ENCODE results near the gene MAGEB2.
A peak's percentile ranks its signal among the peaks of the same experiment; 100 is the strongest.
"Not testable (repeated sequence)": the region's sequence is repeated elsewhere in the genome, so short reads cannot be mapped to it uniquely, and the experiment has no call there.

MAGEB2 gene, protein sequence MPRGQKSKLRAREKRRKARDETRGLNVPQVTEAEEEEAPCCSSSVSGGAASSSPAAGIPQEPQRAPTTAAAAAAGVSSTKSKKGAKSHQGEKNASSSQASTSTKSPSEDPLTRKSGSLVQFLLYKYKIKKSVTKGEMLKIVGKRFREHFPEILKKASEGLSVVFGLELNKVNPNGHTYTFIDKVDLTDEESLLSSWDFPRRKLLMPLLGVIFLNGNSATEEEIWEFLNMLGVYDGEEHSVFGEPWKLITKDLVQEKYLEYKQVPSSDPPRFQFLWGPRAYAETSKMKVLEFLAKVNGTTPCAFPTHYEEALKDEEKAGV

DNA sequence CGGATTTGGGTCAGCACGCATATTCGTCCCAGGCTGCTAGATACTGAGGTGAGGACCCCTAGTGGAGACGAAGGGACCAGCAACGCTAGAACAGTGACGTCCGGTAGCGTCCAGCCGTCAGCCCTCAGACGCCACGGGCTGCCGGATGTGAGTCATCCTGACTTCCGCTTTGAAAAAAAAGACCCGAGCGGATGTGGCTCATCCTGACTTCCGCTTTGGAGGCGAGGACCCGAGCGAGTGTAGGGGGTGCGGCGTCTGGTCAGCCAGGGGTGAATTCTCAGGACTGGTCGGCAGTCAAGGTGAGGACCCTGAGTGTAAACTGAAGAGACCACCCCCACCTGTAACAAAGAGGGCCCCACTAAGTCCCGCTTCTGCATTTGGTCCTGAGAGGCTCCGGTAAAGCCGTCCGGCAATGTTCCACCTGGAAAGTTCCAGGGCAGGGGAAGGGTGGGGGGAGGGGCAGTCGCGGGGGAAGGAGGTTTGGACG lies at the start of gene MAGEB2:
Gene MAGEB2, plus strand, starts transcription at position 207 of the 487 bp plus-strand sequence. CDS start 3,018 bp downstream, outside the sequence.
- no peak for DNase-seq (ENCODE audit: low read depth)

DNA sequence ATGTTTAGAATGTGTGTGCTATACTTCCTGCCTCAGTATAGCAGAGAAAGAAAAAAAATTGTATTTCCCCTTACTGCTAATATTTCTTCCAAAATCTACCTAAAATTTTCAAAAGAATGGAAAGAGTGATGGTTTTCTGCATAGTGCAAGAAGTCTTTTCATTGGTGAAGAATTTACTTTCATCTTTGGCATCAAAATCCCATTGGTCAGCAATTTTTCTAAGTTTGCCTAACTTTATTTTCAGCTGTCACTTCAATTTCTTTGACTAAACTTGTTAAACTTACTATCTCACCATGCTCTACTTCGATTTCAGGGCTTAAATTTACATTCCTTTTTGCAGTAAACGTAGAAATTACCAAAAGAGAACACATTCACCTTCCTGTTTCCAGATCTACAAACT lies 44.5 kb upstream of the MAGEB2 start:
- no peak for DNase-seq (ENCODE audit: low read depth)

DNA sequence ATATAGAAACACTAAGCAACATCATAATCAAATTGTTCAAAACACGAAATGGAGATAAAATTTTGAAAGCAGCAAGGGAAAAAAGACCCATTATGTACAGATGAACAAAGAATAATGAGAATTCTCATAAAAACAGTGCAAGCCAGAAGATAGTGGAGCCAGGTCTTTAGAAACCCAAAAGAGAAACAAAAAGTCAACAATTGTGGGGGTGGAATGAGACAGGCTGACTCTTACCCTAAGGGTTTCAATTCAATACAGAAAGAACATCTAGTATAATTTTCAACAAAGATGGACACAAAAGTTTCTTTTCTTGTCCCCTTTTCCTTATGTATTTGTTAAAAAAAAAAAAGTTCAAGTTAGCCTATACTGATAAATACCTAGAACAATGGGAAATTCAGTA lies 34.0 kb upstream of the MAGEB2 start:
- no peak for DNase-seq (ENCODE audit: low read depth)

DNA sequence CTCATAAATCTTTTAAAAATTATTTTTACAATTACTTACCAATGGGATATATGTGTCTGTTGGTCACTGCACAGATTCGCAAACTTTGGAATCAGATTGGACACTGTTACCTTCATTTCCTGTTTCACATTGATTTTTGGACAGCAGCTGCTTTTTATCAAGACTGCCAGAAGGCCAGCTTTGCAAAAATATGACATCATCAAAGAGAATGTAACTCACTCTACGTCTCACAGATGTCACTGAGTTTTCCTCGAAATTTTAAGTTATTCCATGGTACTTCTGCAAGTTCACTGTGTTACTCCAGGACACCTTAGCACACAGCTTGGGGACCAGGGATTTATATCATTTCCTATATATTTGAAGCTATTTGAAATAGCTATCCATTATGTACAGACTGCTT lies 31.8 kb upstream of the MAGEB2 start:
- no peak for DNase-seq (ENCODE audit: low read depth)

DNA sequence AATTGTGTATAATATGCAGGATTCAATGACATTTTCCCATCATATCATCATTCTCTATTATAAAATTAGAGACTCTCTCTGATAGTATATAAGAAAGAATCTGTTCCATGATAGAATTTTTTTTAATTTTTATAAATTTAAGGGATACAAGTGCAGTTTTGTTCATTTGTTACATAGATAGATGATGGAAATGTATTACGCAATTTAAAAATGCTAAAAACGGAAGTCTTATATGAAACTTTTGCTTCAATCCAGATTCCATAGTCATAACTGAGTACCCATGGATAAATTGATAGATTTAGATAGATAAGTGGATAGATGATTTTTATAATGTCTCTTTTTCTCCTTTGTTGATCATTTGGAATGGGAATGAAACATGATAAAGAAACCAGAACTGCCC lies 24.9 kb upstream of the MAGEB2 start:
- no peak for DNase-seq (ENCODE audit: low read depth)

DNA sequence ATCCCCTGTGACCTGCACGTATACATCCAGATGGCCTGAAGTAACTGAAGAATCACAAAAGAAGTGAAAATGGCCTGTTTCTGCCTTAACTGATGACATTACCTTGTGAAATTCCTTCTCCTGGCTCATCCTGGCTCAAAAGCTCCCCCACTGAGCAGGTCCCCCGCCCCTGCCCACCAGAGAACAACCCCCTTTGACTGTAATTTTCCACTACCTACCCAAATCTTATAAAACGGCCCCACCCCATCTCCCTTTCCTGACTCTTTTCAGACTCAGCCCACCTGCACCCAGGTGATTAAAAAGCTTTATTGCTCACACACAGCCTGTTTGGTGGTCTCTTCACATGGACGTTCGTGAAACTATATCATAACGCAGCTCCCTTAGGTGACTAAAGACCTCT lies 21.5 kb upstream of the MAGEB2 start:
- not testable (repeated sequence) for DNase-seq (ENCODE audit: low read depth)

DNA sequence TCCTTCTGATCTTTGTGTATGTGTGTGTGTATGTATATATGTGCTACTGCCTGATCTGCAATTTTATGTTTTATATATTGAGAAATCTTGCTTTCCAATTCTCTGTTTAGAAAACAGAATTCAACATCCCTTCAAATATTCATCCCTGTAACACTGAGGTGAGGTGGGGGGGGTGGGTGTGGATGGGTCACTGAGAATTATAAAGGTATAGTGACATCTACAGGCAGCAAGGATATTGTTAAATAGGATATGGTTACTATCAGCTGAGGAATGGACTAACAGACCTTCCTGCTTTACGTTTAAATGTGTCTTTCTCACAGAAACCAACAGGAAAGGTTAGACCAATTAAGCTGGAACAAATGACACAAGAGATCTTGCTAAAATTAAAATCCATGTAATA lies 19.0 kb upstream of the MAGEB2 start:
- peak; percentile 2 for DNase-seq (ENCODE audit: low read depth)

DNA sequence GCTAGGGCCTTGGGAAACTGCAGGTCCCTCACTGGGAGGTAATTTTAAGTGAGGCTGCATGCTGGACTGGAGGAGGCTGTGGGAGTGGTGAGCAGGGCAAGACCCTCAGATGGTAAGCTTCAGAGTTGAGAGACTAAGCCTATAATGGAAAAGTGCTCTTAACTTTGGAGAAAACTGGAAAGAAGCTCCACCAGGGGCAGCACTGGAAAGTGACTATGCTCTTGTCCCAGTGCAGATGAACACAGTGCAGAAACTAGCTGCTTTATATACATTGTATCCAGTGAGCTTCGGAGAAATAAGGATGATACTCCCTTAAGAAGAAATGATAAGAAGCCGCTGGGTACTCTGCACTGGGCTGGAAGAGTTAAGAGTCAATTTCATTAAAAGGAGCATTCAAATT lies 3.2 kb upstream of the MAGEB2 start:
- DNase-seq (ENCODE audit: low read depth), result no peak

DNA sequence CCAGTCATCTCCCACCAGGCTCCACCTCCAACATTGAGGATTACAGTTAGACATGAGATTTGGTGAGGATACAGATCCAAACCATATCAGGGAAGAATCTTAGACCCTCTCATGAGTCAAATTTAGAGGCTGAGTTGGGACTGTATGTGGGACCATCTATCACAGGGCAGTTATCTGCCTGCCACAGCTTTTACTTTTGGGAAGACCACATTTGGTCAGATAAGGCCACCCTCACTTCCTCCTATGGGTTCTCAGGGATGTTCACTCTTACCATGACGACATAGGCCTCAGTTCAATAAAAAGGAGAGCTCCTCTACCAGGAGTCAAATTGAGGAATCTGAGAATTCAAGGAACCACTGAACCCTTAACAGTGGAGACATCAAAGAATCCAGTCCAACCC lies 2.1 kb downstream of the MAGEB2 start:
- no peak for DNase-seq (ENCODE audit: low read depth)

DNA sequence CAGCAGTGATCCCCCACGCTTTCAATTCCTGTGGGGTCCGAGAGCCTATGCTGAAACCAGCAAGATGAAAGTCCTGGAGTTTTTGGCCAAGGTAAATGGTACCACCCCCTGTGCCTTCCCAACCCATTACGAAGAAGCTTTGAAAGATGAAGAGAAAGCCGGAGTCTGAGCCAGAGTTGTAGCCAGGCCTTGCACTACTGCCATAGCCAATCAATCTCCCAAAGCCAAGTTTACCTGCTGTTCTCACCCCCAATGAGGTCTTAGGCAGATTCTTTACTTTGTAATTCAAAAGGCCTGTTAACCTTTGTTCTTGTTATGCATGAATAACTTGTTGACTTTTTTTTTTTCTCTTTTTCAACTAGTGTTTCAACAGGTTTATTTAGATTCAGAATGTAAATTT lies 4.0 kb downstream of the MAGEB2 start:
- no peak for DNase-seq (ENCODE audit: low read depth)

DNA sequence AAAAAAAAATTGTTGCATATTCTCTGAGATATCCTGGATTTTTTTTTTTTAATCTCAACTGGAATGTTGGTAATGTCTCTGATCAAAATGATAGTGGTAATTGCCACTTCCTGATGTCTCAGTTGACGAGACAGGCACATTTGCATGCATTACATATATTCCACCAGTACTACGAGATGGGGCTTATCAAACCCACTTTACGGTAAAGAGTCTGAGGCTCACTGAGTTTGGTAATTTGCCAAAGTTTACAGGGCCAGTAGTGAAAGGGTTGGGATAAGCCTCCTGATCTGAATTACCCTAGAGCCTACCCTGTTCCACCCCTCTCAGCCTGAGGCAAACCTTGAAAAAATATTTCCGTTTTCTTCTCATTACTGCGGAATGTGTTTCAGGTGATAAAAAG lies 5.3 kb downstream of the MAGEB2 start:
- no peak for DNase-seq (ENCODE audit: low read depth)

DNA sequence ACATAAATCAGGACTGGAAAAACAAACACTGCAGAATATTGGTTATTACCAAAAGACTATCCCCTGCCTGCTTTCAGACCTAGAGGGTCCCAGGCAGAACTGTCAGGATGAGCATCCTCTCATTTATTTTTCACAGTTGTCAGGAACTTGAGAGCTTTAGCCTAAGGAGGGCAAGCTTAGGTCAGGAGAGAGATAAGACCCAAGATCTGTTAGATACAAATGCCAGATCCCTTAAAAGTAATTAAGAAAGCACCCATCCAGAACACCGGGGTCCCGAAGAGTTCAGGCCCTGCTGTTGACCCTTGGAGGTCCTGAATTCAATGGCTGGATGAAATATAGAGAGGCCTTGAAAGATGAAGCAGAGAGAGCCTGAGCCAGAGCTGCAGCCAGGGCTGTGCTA lies 9.2 kb downstream of the MAGEB2 start:
- DNase-seq (ENCODE audit: low read depth), result no peak

DNA sequence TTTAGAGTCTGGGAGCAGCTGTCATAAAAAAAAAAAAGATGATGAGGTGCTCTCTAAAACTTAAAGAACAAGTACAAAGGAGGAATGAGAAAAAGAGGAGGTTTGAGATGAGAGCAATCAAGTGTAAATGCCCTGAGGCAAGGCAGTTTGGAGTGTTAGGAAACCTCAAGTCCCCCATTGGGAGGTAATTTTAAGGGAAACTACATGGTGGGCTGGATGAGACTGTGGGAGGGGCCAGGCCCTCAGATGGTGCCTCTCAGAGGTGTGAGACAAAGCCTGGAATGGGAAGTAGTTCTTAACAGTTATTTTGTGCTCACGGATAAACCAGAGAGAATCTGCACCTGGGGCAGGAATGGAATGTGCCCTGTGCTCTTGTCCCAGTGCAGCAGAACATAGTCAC lies 13.2 kb downstream of the MAGEB2 start:
- DNase-seq (ENCODE audit: low read depth), result no peak

DNA sequence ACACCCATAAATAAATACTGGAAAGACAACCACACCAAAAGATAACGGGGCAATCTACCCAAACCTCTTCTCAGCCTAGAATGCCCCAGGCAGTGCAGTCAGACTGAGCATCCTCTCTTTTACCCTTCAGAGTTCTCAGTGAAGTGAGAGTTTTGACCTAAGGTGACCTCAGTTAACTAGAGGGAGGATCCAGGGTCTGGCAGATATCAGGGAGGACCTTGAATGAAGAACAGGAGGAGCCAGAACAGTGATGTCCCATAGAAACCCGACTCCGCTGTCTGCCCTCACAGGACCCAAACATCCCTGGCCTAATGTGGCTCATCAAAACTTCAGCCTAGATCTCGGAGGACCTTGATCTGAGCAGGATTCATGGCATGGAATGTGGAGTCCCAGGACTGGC lies 15.0 kb downstream of the MAGEB2 start, which contains the start of gene MAGEB3:
Gene MAGEB3, plus strand, starts transcription at position 263 of the 400 bp plus-strand sequence. CDS start 5,268 bp downstream, outside the sequence.
- DNase-seq (ENCODE audit: low read depth), result no peak

DNA sequence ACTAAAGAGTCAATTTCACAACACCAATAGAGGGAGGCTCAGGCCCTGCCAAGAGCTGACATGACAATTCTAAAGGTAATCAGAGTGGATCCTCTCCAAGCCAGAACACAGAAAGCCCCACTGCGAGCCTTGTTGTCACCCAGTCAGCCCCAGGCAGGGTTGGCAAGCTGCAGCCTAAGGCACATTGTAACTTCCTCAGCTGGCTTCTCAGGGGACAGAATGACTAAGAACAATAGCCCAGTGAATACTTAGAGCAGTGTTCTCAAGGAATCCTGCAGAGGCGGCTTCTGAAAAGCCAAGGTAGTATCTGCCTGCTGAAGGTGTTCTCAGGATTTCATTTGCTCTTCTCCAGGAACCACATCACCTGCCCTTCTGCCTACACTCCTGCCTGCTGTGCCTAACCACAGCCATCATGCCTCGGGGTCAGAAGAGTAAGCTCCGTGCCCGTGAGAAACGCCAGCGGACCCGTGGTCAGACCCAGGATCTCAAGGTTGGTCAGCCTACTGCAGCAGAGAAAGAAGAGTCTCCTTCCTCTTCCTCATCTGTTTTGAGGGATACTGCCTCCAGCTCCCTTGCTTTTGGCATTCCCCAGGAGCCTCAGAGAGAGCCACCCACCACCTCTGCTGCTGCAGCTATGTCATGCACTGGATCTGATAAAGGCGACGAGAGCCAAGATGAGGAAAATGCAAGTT lies 26.5 kb downstream of the MAGEB2 start, which contains the start of gene MAGEB4:
Gene MAGEB4, plus strand, starts transcription at position 277 of the 692 bp plus-strand sequence. Its CDS starts 136 bp downstream, at position 413.
- DNase-seq (ENCODE audit: low read depth), result no peak

DNA sequence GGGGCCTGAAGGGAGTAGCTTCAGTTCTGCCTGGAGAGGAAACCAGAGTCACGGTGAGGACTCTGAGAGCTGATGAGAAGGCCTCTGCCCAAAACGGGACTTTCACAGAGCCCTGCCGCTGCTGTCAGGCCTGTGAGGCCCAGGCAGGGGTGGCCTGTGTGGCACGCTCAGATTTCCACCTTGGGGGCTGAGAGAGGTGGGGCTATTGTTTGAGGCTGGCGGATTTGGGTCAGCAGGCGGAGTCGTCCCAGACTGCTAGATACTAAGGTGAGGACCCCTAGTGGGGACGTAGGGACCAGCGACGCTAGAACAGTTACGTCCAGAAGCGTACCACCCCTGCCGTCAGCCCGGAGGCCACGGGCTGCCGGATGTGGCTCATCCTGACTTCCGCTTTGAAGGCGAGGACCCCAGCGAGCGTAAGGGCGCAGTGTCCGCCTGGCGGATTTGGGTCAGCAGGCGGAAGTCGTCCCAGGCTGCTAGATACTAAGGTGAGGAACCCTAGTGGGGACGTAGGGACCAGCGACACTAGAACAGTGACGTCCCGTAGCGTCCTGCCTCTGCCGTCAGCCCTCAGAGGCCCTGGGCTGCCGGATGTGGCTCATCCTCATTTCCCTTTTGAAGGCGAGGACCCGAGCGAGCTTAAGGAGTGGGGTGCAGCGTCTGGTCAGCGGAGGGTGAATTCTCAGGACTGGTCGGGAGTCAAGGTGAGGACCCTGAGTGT lies 31.6 kb downstream of the MAGEB2 start, which contains the start of gene MAGEB1:
Gene MAGEB1, plus strand, starts transcription at position 378 of the 721 bp plus-strand sequence. CDS start 3,348 bp downstream, outside the sequence.
- no peak for DNase-seq (ENCODE audit: low read depth)

DNA sequence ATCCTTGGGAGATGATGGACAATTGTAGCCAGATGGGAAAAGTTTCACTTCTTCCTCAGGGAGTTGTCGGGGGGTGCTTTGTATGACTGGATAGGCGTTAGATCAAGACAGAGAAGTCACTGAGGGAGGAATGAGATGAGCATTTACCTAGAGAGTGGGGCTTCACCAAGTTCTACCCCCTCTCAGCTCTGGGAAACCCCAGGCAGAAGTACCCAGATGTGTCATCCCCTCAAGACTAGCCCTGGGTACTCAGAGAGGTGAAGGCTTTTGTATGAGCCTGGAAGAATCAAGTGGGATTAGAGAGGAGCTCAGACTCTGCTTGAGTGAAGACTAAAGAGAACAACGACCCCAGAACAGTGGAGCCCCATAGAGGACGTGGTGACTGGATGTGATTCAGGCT lies 33.5 kb downstream of the MAGEB2 start:
- no peak for DNase-seq (ENCODE audit: low read depth)

DNA sequence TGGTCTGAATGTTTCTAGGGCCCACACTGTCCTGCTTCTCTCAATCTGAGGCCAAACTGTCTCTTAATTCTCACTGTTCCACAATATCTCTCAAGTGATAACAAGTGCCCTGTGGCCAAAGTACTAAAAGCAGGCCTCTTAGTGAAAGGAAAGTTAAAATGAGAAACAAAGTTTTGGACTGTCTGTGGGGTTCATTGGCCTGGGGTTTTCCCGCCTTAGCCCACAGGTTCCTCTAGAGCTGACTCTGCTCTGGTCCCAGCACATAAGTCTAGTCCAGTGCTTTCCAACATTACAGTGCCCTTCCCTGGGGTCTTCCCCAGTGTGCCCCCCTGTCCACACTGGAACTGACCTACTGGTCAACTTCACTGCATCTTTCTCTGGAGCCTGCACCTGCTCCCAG lies 37.9 kb downstream of the MAGEB2 start:
- no peak for DNase-seq (ENCODE audit: low read depth)

DNA sequence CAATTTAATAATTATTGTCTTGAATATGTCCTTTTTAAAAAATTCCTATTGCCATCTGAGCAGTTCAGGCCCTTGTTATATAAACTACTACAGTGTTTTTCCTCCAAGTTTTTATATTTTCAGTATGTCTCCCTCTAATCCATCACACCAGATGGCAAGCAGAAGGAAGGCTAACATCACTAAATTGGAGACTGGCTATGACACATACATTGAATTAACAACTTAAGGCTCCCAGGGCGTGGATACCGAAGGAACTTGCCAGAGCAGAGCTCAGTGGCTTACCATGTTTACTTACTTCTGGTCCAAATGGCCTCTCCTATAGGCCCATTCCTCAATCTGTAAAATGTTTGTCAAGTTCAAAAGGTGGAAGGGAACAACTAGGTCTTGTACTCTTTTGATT lies 44.6 kb downstream of the MAGEB2 start:
- DNase-seq (ENCODE audit: low read depth), result no peak

DNA sequence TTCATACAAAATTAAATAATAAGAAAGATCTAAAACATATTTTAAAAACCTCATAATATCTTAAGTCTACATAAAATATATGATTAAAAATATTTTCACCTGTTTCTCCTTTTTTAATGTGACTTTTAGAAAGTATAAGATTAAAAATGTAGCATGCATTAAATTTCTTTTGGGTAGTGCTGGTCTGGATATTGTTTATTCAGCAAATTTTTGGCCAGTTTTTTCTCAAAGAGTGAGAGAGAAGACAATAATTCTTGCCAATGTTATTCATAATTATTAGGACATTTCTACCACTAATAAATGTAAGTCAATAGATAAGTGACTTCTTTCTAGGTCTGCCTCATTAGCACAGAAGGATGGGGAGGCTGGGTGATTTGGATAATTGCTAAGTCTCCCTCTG lies 45.6 kb downstream of the MAGEB2 start:
- no peak for DNase-seq (ENCODE audit: low read depth)

DNA sequence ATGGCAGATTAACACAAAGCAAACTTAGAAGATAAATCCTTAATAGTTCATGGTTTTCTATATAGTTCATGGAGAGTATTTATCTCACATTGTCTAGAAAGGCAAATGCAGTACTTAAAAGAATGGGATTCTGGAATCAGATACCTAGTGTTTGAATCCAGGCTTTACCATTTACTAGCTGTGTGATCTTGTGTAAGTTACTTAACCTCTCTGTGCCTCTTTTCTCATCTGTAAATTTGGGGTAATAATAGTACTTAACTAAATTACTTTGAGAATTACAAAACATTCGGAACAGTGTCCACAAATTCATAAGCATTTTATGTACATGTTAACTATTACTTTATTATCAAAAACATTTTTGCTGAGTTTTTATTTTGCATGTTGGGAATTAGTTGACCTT lies 47.4 kb downstream of the MAGEB2 start:
- DNase-seq (ENCODE audit: low read depth), result no peak

All from ELR (cell line).